ENCODE measurements around the gene ZFHX3.

Gene ZFHX3

GRCh38 chr16:73054813-73055482 is 7.0 kb upstream of the ZFHX3 start:
- DNase-seq = no peak

- no peak for DNase-seq
These were observed 6.5 kb upstream of the ZFHX3 start for GRCh38 chr16:73054498-73054812.

- DNase-seq = no peak
These were observed 6.2 kb upstream of the ZFHX3 start for GRCh38 chr16:73054125-73054484.

- DNase-seq = no peak
These were observed 5.6 kb upstream of the ZFHX3 start for GRCh38 chr16:73053364-73054124.

- no peak for DNase-seq
These were observed 5.1 kb upstream of the ZFHX3 start for GRCh38 chr16:73053038-73053363.

GRCh38 chr16:73052576-73052975 is 4.6 kb upstream of the ZFHX3 start:
- DNase-seq = no peak

GRCh38 chr16:73051961-73052360 is 4.0 kb upstream of the ZFHX3 start:
- DNase-seq = no peak

GRCh38 chr16:73051226-73051625 is 3.3 kb upstream of the ZFHX3 start:
- no peak for DNase-seq

- DNase-seq = no peak
These were observed 2.5 kb upstream of the ZFHX3 start for GRCh38 chr16:73050201-73051099.

GRCh38 chr16:73049511-73049910 is 1.6 kb upstream of the ZFHX3 start:
- DNase-seq = no peak

GRCh38 chr16:73049091-73049490 is 1.2 kb upstream of the ZFHX3 start:
- no peak for DNase-seq

GRCh38 chr16:73048292-73049080 is 558 bp upstream of the ZFHX3 start:
- DNase-seq = no peak

GRCh38 chr16:73047221-73047535 is 750 bp downstream of the ZFHX3 start:
- DNase-seq = no peak

GRCh38 chr16:73046849-73047214 is 1.1 kb downstream of the ZFHX3 start:
- no peak for DNase-seq

- no peak for DNase-seq
These were observed 1.6 kb downstream of the ZFHX3 start for GRCh38 chr16:73046202-73046848.

- no peak for DNase-seq
These were observed 4.0 kb downstream of the ZFHX3 start for GRCh38 chr16:73043828-73044467.

GRCh38 chr16:73042807-73043206 is 5.1 kb downstream of the ZFHX3 start:
- DNase-seq = no peak

GRCh38 chr16:73041676-73042075 is 6.3 kb downstream of the ZFHX3 start:
- no peak for DNase-seq

- no peak for DNase-seq
These were observed 7.1 kb downstream of the ZFHX3 start for GRCh38 chr16:73040735-73041402.

- DNase-seq = no peak
These were observed 7.8 kb downstream of the ZFHX3 start for GRCh38 chr16:73040136-73040535.

GRCh38 chr16:73037845-73038570 is 9.9 kb downstream of the ZFHX3 start:
- no peak for DNase-seq
